Hindlimb muscle (tissue), 1 donor: ENCODE results near the gene FANCC. TPM values are rescaled to one million over a fixed set of nuclear protein-coding genes. Genes with fewer than 3 reads are reported as not detected.

ENCODE experiments used
- DNase-seq: peaks from one replicate; pipeline ENCODE4 v3.0.0-alpha.2; 2013
- polyA plus RNA-seq: library from polyadenylated mRNA; unstranded; fragments of 120-200 nt; gene quantifications from one replicate; pipeline ENCODE4 v1.2.1, GENCODE V29; 2013; ENCODE audit not compliant: insufficient read length

FANCC gene
- polyA plus RNA-seq, 1 donor, result 17.7 TPM

DNA sequence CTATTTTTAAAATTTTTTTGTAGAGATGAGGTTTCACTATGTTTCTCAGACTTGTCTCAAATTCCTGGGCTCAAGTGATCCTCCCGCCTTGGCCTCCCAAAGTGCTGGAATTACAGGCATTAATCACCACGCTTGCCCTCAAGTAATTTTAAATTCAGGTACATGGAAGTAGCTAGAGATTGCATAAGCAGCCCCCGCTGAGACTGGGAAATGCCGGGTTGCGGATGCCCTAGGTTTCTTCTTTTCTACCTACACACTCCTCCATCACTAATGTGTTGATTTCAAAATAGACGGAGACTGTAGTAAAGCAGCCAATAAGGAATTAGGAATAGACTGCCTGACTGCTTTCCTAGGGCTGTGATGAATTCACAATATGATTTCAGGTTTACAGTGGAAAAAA, 202.4 kb downstream of the FANCC start:
- no peak for DNase-seq

DNA sequence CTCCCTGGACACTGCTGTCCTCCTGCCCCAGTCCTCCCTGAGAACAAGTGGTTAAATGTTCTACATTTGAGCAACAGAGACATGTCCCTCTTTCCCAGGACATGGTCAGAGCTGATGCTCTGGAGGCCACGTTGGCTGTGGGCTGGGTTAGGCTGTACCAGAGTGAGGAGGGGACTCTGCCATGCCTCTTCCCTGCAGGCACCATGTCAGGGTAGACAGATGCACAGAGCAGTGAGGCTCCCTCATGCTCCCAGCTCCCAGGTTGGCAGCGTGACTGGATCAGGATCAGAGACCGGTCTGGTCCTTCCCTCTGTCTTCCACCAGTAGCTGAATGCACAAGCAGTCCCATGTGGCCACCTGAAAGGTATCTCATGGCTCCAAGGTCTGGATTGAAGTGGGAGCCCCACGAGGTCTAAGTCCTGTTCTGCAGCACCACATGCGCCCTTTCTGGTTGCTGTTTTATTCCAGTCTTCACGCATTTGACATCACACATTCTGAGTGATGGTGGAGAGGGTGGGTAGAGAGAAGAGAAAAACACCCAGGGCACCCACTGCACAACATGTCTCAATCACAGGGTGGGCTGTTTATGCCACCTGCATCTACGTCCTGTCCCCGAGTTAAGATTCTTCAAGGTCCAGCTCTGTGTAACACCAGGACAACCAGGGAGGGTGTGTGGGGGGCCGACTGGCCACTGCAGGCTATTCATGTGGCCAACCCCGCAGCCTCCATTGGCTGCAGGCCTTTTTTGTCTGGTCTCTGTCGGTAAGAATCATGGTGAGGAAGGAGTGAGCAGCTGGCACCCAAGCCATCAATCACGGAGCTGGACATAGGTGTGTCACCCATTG, 204.9 kb downstream of the FANCC start:
- DNase-seq, result no peak

DNA sequence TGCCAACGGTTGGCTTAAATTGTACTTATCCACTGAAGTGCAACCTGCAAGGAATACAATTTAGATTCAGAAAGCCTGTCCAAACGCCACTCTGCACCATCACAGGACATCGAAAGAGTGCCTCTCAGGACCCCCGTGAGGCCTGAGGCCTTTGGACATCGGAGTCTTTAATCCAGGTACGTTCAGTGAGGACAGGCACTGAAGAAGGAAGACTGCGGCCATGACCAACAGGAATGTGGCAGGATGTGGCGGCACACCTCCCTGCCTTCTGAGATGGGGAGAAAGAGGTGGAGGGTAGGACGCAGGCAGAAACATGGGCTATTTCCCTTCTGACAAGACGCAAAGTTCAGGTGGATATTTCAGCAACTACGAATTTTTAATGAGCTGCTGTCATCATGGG, 205.8 kb downstream of the FANCC start:
- no peak for DNase-seq

DNA sequence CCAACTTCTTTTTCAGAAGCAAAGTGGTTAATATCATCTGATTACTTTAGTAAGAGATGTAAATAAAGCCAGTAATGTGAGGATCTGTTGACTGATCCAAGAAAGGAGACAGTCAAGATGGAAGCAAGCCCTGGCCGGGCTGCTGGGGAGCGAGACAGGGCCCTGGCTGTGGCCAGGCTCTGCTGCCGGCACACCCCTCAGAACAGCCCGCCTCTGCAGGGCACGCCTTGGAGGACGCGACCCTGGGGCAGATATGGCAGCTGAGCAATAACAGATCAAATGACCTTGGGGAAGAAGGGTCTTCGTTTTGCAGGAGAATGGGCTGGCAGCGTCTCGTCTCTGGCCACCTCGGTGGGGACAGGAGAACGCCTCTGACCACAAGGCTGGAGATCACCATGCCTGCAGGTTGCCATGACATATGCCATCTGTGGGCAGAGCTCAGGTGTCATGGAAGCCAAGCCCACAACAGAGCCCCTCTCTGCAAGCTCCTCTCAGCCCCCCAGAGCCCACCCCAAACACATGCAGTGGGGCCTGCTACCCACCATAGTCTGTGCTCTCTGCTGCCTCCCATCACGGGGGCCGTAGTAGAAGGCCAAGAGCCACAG, 206.5 kb downstream of the FANCC start:
- no peak for DNase-seq

DNA sequence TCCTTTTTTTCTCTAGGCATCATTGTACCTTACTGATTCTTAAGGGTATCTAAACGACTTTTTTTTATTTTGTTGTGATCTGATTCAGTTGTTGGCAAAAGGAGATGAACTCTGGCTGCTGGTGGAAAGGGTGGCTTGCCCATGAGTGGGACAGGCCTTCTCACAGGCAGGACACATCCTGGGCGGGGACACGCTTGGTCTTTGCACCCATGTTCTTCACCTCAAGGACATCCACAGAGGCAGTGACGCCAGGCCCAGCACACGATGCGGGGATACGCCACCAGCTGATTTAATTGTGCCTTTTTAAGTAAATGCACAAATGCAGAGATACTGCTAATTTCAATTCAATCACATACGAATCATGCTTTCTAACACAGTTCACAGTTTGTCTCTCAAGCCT, 208.1 kb downstream of the FANCC start:
- no peak for DNase-seq

DNA sequence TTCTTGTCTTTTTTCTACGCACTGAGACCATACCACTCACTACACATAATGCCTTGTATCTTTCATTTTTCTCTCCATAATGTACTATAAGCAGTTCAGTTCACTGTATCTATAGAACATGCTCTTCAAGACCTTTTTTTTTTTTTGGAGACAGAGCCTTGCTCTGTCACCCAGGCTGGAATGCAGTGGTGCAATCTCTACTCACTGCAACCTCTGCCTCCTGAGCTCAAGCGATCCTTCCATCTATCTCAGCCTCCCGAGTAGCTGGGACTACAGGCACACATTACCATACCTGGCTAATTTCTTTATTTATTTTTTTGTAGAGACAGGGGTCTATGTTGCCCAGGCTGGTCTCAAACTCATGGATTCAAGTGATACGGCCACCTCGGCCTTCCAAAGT, 208.7 kb downstream of the FANCC start:
- DNase-seq, result no peak

DNA sequence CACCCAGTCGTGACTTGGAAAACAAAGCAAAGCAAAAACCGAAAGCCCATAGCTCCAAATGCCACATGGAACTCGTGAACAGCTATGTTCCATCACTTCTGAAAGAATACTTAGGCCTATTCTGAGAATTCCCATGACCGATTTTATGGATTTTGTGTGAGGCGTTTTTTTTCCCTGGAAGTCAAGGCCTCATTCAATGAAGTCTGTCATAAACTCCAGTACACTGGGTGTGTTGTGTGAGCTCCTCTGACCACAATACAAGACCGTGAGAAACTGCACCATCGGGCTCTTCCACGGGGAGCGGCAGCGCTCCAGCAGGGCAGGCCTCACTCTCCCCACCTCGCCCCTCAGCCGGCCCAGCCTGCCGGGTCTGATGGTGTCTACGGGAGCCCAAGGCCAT, 209.5 kb downstream of the FANCC start:
- no peak for DNase-seq

DNA sequence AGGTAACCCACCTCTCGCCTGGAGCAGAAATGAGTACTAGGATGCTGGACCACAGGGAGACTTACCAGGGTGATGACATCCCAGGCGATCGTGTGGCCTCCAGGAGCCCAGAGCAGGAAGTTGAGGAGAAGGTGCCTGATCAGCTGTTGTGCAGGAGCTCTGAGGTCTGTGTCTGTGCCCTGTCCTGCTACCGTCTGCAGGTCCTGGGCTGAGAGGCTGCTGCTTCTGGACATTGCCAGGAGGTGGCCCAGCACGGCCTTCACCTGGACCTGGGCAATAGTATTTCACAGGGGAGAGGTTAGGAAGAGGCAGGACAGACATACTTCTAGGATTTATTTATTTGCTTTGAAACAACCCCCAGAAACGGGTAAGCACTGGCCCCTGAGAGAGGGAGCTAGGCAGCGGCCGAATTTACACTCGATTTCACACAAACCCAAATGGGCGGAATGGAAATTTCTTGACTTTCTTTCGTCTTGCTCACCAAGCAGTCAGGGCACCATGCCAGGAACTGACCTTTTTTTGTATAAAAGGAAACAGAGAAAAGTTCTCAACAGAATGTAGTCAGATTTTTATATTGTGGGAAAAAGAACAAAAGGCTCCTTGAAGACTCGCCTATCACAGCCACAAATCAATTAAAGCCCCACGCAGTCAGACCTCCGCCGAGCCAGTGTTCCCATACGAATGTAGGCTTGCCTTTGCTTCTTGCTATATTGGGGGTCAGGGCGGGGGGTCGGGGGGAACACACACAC, 210.3 kb downstream of the FANCC start:
- DNase-seq, result no peak

DNA sequence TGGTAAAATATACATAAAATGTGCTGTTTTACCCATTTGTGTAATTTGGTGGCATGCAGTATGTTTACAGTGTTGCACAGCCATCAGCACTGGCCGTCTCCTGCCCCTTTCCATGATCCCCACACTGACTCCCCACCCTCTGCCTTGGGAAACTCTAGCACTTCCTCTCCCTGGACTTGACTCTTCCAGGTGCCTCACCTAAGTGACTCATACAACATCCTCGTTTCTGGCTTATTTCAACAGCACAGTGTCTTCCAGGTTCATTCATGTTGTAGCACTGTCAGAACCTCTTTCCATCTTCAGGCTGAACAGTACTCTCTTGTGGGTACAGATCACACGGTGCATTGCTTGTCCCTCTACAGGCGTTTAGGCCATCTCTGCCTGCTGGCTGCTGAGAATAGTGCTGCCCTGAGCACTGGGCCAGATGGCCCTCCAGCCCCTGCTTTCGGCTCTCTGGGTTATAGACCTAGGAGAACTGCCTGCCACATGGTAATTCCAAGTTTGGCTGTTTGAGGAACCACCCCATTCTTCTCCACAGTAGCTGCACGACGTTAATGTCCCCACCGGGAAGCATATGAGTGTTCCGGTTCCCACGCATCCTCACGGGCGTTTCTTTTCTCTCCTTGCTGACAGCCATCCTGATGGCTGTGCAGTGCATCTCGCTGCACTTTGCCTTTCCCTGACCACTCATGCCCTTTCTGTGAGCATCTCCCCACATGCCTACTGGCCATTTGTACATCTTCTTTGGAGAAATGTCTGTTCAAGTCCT, 211.8 kb downstream of the FANCC start:
- DNase-seq, result no peak

DNA sequence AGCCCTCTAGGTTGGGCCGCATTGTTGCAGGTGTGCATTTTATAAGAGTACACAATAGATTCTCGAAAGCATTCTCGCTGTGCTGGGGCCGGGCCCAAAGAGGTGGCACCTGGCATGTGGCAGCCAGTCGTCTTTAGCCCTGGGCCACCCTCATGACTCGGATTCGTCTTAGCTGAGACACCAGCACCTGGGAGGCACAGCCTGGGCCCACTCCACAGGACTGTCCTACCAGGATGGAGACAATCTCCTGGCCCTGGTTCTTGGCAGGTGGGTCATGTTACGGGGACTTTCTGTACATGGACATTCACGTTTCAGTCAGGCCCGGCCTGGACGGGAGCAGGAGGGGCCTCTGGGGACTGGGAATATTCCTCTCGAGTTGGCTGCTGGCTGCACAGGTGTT, 212.5 kb downstream of the FANCC start:
- no peak for DNase-seq

DNA sequence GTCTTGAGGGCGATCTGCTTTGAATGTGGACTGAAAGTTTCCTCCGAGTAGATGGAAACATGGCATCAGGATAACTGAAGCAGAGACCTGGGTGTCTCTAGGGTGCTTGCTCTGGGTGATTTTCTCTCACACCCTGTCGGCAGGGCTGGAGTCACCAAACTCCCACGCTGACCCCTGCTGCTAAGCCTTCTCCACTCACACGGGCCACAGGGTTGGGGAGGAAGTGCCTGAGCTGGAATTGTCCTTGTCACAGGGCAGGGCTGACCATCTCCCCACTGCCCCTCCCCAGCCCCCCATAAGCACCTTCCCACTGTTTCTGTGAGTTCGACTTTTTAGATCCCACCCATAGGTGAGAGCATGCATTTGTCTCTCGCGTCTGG, 212.9 kb downstream of the FANCC start:
- no peak for DNase-seq

DNA sequence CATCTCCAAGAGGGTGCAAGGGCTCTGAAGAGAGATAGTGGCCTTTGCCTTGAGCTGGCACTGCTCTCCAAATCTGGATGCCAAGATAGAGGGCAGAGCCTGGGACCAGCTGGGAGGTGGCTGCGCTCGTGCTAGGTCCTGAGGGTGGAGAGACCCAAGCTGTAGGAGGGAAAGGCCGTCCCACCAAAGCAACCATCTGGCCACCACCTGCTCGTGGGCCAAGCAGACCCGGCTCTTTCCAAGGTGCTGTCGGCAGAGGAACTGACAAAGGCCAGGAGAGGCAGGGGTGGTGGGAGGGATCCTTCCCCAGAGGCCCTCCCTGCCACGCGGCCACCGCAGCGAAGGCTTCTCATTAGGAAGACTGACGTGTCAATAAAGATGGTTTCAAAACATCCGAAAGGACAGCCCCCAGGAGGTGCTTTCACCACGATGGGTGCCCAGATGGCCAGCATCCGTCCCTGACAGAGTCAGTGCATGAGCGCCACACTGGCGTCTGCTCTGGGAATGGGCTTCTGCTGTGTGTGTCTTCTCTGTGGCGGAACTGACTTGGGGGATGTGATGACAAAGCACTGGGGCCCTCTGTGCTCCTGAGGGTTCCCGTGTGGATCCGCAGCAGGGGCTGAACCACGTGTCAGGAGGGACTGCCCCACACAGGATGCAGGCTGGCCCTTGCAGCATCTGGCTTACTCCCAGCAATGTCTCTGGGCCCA, 213.5 kb downstream of the FANCC start:
- DNase-seq, result no peak

DNA sequence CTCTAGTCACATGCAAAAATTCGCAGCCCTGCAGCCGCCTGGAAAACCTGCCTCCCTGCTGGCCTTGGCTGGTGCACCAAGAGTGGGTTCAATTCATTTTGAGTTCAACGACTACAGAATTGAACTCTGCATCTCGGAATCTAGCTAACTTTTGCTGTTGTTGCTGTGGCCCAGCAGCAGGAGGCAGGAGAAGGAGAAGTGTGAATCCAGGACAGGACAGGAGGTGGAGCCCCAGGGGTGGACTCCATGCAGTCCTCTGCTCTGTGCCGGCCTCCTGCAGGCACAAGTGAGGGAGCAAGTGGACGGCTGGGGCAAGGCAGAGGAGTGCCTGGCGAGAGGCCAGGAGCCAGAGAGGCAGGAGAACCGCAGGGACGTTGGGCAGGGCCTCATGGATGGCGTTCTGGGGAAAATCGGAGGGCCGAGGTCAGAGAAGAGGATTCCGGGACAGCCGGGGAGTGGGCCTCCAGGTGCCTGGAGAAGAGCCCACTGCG, 214.2 kb downstream of the FANCC start:
- no peak for DNase-seq

DNA sequence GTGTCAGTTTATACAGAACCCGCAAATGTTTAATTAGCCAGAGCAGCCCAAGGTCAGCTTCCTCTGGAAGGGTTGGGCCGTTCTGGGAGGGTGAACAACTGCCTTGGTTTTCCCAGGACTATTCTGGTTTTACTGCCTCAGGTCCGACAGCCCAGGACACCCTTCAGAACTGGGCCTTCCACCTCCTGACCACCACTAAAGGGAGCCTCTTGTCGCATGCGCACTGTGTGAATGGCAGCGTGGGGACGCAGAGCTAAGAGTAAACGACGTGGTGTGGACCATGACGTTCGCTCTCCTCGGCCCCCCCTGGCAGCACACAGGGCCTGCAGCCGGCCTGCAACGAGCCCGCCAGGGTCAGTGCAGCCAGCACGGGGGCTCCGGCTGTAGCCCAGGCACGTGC, 214.9 kb downstream of the FANCC start:
- DNase-seq, result no peak

DNA sequence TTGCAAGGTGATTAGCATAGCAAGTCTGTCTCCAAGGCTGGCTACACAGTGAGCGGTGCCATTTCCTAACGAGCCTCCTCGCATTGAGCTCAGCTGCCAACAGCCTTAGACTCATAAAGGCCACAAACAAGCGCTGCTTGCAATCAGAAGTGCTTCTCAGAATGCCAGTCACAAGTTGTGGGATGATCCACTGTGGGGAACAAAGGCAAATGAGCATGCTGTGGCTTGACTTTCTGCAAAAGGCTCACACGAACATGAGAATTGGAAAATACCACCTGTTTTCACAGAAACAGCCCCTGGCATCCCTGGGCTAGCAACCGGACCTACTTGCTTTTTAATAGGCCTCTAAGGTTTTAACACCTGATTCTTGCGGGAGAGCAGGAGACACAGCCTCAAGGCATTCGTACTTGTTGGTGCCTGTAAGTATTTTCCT, 215.5 kb downstream of the FANCC start:
- no peak for DNase-seq

DNA sequence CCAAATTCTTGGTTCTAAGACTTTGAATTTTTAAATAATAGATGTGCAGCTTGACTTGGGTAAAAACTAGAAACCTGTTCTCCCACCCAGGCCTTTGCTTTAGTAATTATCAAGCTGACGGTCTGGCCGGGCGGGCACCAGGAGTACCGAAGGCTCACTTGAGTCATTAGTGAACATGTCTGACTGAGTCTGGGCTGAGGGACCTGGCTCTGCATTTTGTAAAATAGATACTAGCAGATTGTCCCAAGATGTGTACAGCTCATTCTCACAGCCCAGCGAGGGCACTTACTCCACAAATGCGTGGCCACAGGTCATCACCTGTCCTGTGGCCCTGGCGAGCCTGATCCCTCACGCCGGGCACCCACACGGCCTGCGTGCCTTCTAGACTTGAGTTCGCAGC, 216.2 kb downstream of the FANCC start:
- DNase-seq, result no peak

DNA sequence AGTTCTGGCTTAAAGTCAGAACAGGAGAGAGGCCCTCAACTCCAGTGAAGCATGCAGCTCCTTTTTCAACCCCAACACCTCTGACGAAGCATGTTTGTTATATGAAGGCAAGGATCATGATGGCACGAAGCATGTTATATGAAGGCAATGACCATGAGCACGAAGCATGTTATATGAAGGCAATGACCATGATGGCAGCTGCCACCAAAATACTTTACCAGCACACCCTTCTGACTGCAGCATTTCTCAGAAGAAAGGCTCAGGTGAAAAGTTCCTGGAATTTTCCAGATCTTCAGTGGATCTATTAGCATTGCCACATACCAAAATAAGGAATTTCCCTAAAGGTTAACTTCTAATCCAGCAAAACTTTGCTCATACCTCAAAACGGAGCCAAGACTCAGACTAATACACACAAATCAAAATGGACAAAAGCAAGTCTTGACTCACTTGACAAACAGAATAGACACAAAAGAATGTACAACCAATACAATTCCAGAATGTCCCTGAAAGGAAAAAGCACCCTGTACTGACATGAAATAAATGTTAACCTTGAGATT, 217.4 kb downstream of the FANCC start:
- no peak for DNase-seq

DNA sequence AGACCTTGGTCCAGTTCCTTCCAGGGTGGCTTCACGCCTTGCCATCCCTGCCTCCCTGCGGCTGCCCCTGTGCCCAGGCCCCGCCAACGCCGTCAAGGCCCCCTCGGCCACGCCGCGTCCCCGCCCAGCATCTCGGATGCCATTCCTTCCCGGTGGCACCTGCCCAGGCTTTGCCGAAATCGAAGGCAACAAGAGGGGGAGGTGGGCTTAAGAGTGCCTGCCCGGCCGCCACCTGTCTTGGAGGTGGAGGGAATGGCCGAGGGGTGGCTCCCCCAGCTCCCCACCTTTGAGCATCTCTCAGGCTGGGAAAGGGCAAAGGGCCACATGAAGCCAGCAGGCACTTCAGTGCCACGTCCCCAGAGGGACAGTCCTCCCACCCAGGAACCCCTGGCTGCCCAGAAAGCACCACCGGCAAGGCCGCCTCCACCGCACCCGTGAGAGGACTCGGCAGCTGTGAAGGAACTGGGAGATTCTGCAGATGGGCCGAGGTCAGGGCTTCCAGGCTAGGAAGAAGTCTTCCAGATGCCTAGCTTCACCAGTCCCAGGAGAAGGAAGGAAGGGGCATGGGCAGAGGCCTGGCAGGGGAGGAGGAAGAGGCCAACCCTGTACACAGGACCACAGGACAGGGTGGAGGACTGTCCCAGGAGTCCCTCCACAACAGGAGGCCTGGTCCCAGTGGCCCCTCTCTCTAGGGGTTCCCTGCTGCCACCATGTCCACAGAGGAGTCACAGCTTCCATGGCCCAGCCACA, 218.0 kb downstream of the FANCC start:
- no peak for DNase-seq

DNA sequence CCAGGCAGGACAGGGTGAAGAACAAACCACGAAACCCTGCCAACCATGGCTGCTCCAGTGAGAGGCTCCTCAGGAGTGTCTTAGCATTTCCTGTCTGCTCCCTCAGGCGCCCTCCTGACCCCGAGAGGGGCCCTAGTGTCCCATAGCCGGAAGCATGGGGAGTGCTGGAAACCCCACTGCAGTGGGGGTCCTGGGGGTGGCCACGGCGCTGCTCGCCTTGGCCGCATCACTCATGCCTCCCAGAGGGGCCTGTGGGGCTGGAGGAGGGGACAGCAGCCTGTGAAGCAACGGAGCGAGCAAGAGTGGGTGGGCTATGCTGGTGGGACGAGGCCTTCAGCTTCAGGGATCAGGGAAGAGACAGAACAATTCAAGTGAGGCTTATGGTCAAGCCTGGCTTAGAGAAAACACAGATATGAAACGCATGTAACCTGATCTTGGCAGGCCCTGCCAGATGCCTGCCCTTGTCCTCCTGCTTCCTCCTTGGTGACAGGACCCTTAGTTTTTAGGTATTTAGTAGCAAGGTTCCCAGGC, 219.1 kb downstream of the FANCC start:
- no peak for DNase-seq

DNA sequence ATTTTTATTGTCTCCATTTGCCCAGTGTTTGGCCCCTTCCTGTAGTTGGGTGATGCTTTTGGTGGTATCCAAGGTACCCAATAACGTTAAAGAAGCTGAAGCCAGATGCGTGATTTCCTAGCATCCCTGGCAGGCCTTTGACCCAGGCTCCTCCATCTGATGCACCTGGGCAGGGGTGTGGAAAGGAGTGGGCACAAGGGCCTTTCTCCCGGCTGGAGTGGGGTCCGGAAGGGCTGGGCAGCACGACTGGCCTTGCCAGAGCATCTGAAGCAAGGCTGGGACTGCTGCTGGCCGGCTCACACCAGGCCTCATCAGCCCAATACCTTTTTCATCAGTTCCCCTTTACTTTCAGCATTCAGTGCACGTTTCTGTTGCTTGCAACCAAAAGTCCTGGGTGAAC, 220.2 kb downstream of the FANCC start:
- DNase-seq, result no peak

DNA sequence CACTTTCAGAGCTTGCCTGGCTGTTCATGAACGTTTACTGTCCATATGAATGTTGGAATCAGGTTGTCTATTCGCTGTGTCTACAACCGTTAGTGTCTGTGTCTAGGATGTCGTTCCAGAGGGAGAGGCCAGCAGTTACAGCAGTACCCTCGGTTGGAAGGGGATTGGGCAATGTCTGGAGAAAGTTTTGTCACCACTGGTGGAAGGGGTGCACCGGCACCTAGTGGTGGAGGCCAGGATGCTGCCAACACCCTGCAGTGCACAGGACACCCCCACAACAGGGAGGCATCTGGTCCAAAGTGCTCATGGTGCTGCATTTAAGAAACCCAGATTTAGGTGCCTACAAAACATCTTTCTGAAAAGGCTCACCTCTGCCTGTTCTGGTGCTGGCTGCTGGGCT, 220.7 kb downstream of the FANCC start:
- no peak for DNase-seq
